ENCODE data around the gene ZBTB33. TPM values are rescaled to one million over a fixed set of nuclear protein-coding genes. Genes with fewer than 3 reads are reported as not detected.

ZBTB33 gene
- 10 to 100 TPM; 12.0 to 24.1 (median 15.9) TPM for polyA plus RNA-seq (ENCODE audit: low read depth in 6 of 6)

- H3K27me3 Mint-ChIP-seq = peaks cover 0 to 11% (median 0%) of the 10 kb centered on the region in 3 donors
Observed at GRCh38 chrX:120250522-120251271, at the start of gene ZBTB33. Gene ZBTB33, plus strand, starts transcription at chrX:120250812. Its CDS starts 2,604 bp downstream, at chrX:120253416.

GRCh38 chrX:120200851-120201250, 49.8 kb upstream of the ZBTB33 start:
- Mint-ChIP-seq H3K36me3 (no peaks in the 10 kb centered on the region), H3K27ac (no peak overlapping the region), H3K4me3 (peak overlapping the region in 1 of 8 donors; percentile 22), H3K9me3 (peaks cover 0 to 1% (median 0%) of the 10 kb centered on the region in 7 donors), H3K27me3 (peaks cover 0 to 6% (median 0%) of the 10 kb centered on the region in 3 donors), H3K4me1 (no peaks in the 10 kb centered on the region)
- ATAC-seq (ENCODE audit: low read depth in 2 of 2) = no peak
- DNase-seq = no peak

More at GRCh38 chrX:120250522-120251271, at the start of gene ZBTB33:
- DNase-seq (peak; percentile 83), ATAC-seq (ENCODE audit: low read depth in 2 of 2) (peak; percentile 96)
- peaks cover 7 to 11% (median 11%) of the 10 kb centered on the region in 3 donors for H3K4me1 Mint-ChIP-seq
- H3K36me3 Mint-ChIP-seq = peaks cover 5 to 15% of the 10 kb centered on the region in 2 donors
- H3K4me3 Mint-ChIP-seq = peak within 1 kb of the TSS; percentile 88 to 98 (median 96)
- no peaks in the 10 kb centered on the region for H3K9me3 Mint-ChIP-seq
- peak within 1 kb of the TSS; percentile 89 to 98 (median 96) for H3K27ac Mint-ChIP-seq

- peaks cover 0 to 3% (median 0%) of the 10 kb centered on the region in 3 donors for H3K4me1 Mint-ChIP-seq
- ATAC-seq (ENCODE audit: low read depth in 2 of 2) (no peak), DNase-seq (no peak)
- no peak overlapping the region for H3K4me3 Mint-ChIP-seq
- H3K27me3 Mint-ChIP-seq = no peaks in the 10 kb centered on the region
- peaks cover 0 to under 1% (median 0%) of the 10 kb centered on the region in 7 donors for H3K9me3 Mint-ChIP-seq
- no peaks in the 10 kb centered on the region for H3K36me3 Mint-ChIP-seq
- no peak overlapping the region for H3K27ac Mint-ChIP-seq
Observed at GRCh38 chrX:120205816-120206753, 44.5 kb upstream of the ZBTB33 start.

GRCh38 chrX:120207009-120207605, 43.5 kb upstream of the ZBTB33 start:
- Mint-ChIP-seq H3K27ac (no peak overlapping the region), H3K4me3 (no peak overlapping the region), H3K9me3 (no peaks in the 10 kb centered on the region), H3K4me1 (peaks cover 0 to 3% (median 0%) of the 10 kb centered on the region in 3 donors), H3K36me3 (no peaks in the 10 kb centered on the region), H3K27me3 (no peaks in the 10 kb centered on the region)
- DNase-seq (no peak), ATAC-seq (ENCODE audit: low read depth in 2 of 2) (no peak)

- DNase-seq = peak; percentile 34
- H3K4me1 Mint-ChIP-seq = peaks cover under 1 to 10% (median 2%) of the 10 kb centered on the region in 3 donors
- H3K36me3 Mint-ChIP-seq = peaks cover 0 to 3% of the 10 kb centered on the region in 2 donors
- ATAC-seq (ENCODE audit: low read depth in 2 of 2) = peak; percentile 59 to 69
- H3K27me3 Mint-ChIP-seq = no peaks in the 10 kb centered on the region
- peak overlapping the region in 2 of 6 donors; percentile 6 to 17 for H3K27ac Mint-ChIP-seq
- no peaks in the 10 kb centered on the region for H3K9me3 Mint-ChIP-seq
- peak overlapping the region in 2 of 8 donors; percentile 4 to 33 for H3K4me3 Mint-ChIP-seq
Observed at GRCh38 chrX:120213438-120214265, 37.0 kb upstream of the ZBTB33 start.

GRCh38 chrX:120223374-120223773, 27.2 kb upstream of the ZBTB33 start:
- H3K36me3 Mint-ChIP-seq = no peaks in the 10 kb centered on the region

GRCh38 chrX:120224388-120224787, 26.2 kb upstream of the ZBTB33 start:
- no peak for ATAC-seq (ENCODE audit: low read depth in 2 of 2)
- no peaks in the 10 kb centered on the region for H3K36me3 Mint-ChIP-seq

More at GRCh38 chrX:120223374-120223773, 27.2 kb upstream of the ZBTB33 start:
- Mint-ChIP-seq H3K27ac (no peak overlapping the region), H3K4me1 (no peaks in the 10 kb centered on the region), H3K4me3 (no peak overlapping the region), H3K9me3 (peaks cover 0 to 2% (median 0%) of the 10 kb centered on the region in 7 donors), H3K27me3 (no peaks in the 10 kb centered on the region)
- no peak for DNase-seq
- ATAC-seq (ENCODE audit: low read depth in 2 of 2) = no peak

GRCh38 chrX:120228187-120228908, 22.3 kb upstream of the ZBTB33 start:
- peaks cover 0 to 2% (median 0%) of the 10 kb centered on the region in 7 donors for H3K9me3 Mint-ChIP-seq

More at GRCh38 chrX:120224388-120224787, 26.2 kb upstream of the ZBTB33 start:
- H3K9me3 Mint-ChIP-seq = no peaks in the 10 kb centered on the region
- H3K4me1 Mint-ChIP-seq = no peaks in the 10 kb centered on the region
- no peak for DNase-seq
- H3K27ac Mint-ChIP-seq = no peak overlapping the region
- no peak overlapping the region for H3K4me3 Mint-ChIP-seq
- no peaks in the 10 kb centered on the region for H3K27me3 Mint-ChIP-seq

GRCh38 chrX:120235284-120235683, 15.3 kb upstream of the ZBTB33 start:
- Mint-ChIP-seq H3K9me3 (peaks cover 0 to 2% (median 0%) of the 10 kb centered on the region in 7 donors), H3K27ac (peak overlapping the region in 1 of 6 donors; percentile 24)
- DNase-seq = no peak

More at GRCh38 chrX:120228187-120228908, 22.3 kb upstream of the ZBTB33 start:
- Mint-ChIP-seq H3K27me3 (no peaks in the 10 kb centered on the region), H3K36me3 (no peaks in the 10 kb centered on the region), H3K4me3 (no peak overlapping the region), H3K4me1 (no peaks in the 10 kb centered on the region), H3K27ac (peak overlapping the region in 1 of 6 donors; percentile 58)
- ATAC-seq (ENCODE audit: low read depth in 2 of 2) = no peak
- DNase-seq = no peak

GRCh38 chrX:120236687-120237479, 13.7 kb upstream of the ZBTB33 start:
- no peak overlapping the region for H3K4me3 Mint-ChIP-seq
- H3K9me3 Mint-ChIP-seq = peaks cover 0 to under 1% (median 0%) of the 10 kb centered on the region in 7 donors
- no peak for ATAC-seq (ENCODE audit: low read depth in 2 of 2)
- H3K36me3 Mint-ChIP-seq = peaks cover 5 to 12% of the 10 kb centered on the region in 2 donors
- DNase-seq = no peak
- no peak overlapping the region for H3K27ac Mint-ChIP-seq
- peaks cover 0 to 7% (median 0%) of the 10 kb centered on the region in 3 donors for H3K27me3 Mint-ChIP-seq
- H3K4me1 Mint-ChIP-seq = peaks cover 0 to 6% (median 0%) of the 10 kb centered on the region in 3 donors

More at GRCh38 chrX:120235284-120235683, 15.3 kb upstream of the ZBTB33 start:
- Mint-ChIP-seq H3K4me3 (no peak overlapping the region), H3K4me1 (peaks cover 0 to 3% (median 0%) of the 10 kb centered on the region in 3 donors), H3K36me3 (peaks cover 5 to 12% of the 10 kb centered on the region in 2 donors), H3K27me3 (peaks cover 0 to 7% (median 0%) of the 10 kb centered on the region in 3 donors)
- no peak for ATAC-seq (ENCODE audit: low read depth in 2 of 2)

- Mint-ChIP-seq H3K36me3 (peaks cover 5 to 12% of the 10 kb centered on the region in 2 donors), H3K4me3 (no peak overlapping the region), H3K27ac (peak overlapping the region in 1 of 6 donors; percentile 89), H3K9me3 (no peaks in the 10 kb centered on the region), H3K27me3 (peaks cover 0 to 7% (median 0%) of the 10 kb centered on the region in 3 donors), H3K4me1 (peaks cover 5 to 12% (median 5%) of the 10 kb centered on the region in 3 donors)
- DNase-seq = no peak
- no peak for ATAC-seq (ENCODE audit: low read depth in 2 of 2)
Observed at GRCh38 chrX:120238933-120239332, 11.7 kb upstream of the ZBTB33 start.
